Esophagus muscularis mucosa (tissue), 3 donors: ENCODE data around the gene ISOC2.

Experiments
- EP300 ChIP-seq: sonication (generic); formaldehyde crosslinking; IDR thresholded peaks from one replicate; pipeline ENCODE4 v1.6.1; 2017; ENCODE audit warnings: antibody characterized with exemption
- POLR2A ChIP-seq: fragments of 450-650 bp; IDR thresholded peaks from one replicate; pipeline ENCODE4 v1.6.1; 2017; ENCODE audit warnings: antibody characterized with exemption, moderate library complexity, mild to moderate bottlenecking, low read depth
- POLR2AphosphoS5 ChIP-seq, 2 donors: sonication (generic); formaldehyde crosslinking; IDR thresholded peaks; one replicate each; pipeline ENCODE4 v1.6.1; 2017; ENCODE audit warnings: antibody characterized with exemption in 2 of 2

DNA sequence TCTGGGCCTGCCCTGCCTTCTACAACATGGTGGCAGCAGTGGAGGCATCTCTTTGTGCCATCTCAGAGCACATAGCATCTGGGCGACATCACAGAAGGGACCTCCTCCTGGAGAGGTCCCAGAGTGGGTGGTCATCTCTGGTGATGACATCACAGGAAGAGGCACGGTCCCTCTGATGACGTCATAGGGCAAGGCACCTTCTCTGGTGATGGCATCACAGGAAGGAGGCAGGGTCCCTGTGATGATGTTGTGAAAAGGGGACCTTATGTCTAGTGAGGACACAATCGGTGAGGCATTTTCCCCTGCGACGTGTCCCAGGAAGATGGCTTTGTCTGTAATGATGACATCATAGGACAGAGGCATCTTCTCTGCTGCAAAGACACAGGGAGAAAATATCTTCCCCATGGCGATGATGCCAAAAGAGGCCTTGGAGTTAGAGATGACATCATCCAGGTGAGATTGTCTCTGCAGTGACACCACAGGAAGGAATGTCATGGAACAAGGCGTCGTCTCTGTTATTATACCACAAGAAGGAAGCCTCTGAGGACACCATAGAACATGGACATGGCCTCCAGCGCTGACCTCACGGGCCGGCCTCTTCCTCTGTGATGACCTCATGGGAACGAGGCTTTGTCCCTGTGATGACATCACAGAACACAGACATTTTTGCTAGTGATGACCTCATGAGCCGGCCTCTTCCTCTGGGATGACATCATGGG lies 29.0 kb downstream of the ISOC2 start:
- TF ChIP-seq POLR2AphosphoS5 (IDR thresholded peaks at IDR 0.05) = no peak
- no peak for TF ChIP-seq POLR2A
- no peak for TF ChIP-seq EP300
